H1 (cell line): ENCODE data around the gene ACTL10. TPM values are rescaled to one million over a fixed set of nuclear protein-coding genes. Genes with fewer than 3 reads are reported as not detected.
A peak's percentile ranks its signal among the peaks of the same experiment; 100 is the strongest.

Experiments used
- BACH1 ChIP-seq: IDR thresholded peaks from 2 replicates; pipeline ENCODE4 v1.6.1; 2012; ENCODE audit warnings: low read length, improper control_type of control experiment
- BCL11A ChIP-seq, 2 experiments: IDR thresholded peaks; one replicate each; pipeline ENCODE4 v1.6.1; 2011; ENCODE audit warnings: low read depth in 2 of 2, low read length in 2 of 2, mild to moderate bottlenecking in 2 of 2
- CEBPB ChIP-seq: IDR thresholded peaks from 2 replicates; pipeline ENCODE4 v1.6.1; 2012; ENCODE audit warnings: low read depth, low read length
- EP300 ChIP-seq, 2 experiments: IDR thresholded peaks; 1 replicate in 1 of 2; 2 replicates in 1 of 2; pipeline ENCODE4 v1.6.1; 2011 to 2012; ENCODE audit warnings: low read depth in 2 of 2, low read length in 2 of 2, mild to moderate bottlenecking in 2 of 2, borderline replicate concordance in 1 of 2, inconsistent platforms in 1 of 2, moderate library complexity in 1 of 2
- HDAC2 ChIP-seq, 2 experiments: fragments of 300-600 bp in 1 of 2; sonication (generic) in 1 of 2; IDR thresholded peaks; 2 replicates each; pipeline ENCODE4 v1.6.1; 2011 to 2012; ENCODE audit warnings: low read depth in 2 of 2, low read length in 2 of 2, mild to moderate bottlenecking in 2 of 2, moderate library complexity in 2 of 2, borderline replicate concordance in 1 of 2, inconsistent platforms in 1 of 2
- MAFK ChIP-seq: IDR thresholded peaks from 2 replicates; pipeline ENCODE4 v1.6.1; 2012; ENCODE audit warnings: low read depth, mild to moderate bottlenecking, improper control_type of control experiment, low read length
- NRF1 ChIP-seq: IDR thresholded peaks from 2 replicates; pipeline ENCODE4 v1.6.1; 2011; ENCODE audit warnings: mild to moderate bottlenecking, low read depth, low read length, improper control_type of control experiment
- PHF8 ChIP-seq: fragments of 200-600 bp; sonication (generic); conservative IDR thresholded peaks from 2 replicates; pipeline ENCODE4 v1.7.1; 2012; ENCODE audit warnings: low read depth, mild to moderate bottlenecking, inconsistent platforms, low read length, moderate library complexity
- SIN3A ChIP-seq, 2 experiments: IDR thresholded peaks in 1 of 2; conservative IDR thresholded peaks in 1 of 2; 2 replicates each; pipeline ENCODE4 v1.6.1; 2011 to 2012; ENCODE audit warnings: low read length in 2 of 2, improper control_type of control experiment in 1 of 2, low read depth in 1 of 2, mild to moderate bottlenecking in 1 of 2
- SP2 ChIP-seq: IDR thresholded peaks from 2 replicates; pipeline ENCODE4 v1.6.1; 2012; ENCODE audit warnings: mild to moderate bottlenecking, low read length, inconsistent platforms
- SP4 ChIP-seq: IDR thresholded peaks from 2 replicates; pipeline ENCODE4 v1.6.1; 2012; ENCODE audit warnings: low read length, inconsistent platforms
- SUZ12 ChIP-seq: fragments of 200-600 bp; sonication (generic); IDR thresholded peaks from 2 replicates; pipeline ENCODE4 v1.6.1; 2012; ENCODE audit warnings: mild to moderate bottlenecking, inconsistent platforms, low read length, moderate library complexity, mixed read lengths
- TEAD4 ChIP-seq: IDR thresholded peaks from 2 replicates; pipeline ENCODE4 v1.6.1; 2012; ENCODE audit warnings: low read depth, low read length, inconsistent platforms, mixed read lengths
- ZNF274 ChIP-seq: IDR thresholded peaks from 2 replicates; pipeline ENCODE4 v1.7.0; 2012; ENCODE audit warnings: low read length, borderline replicate concordance; ENCODE audit errors: extremely low read depth
- polyA plus RNA-seq, 7 experiments: library from polyadenylated mRNA; depleted of rRNA in 3 of 7; stranded (reverse) in 5 of 7; unstranded in 2 of 7; fragments of >200 nt in 5 of 7; fragments of 200-250 nt in 2 of 7; gene quantifications; 1 replicate in 5 of 7; 2 replicates in 1 of 7; 4 replicates in 1 of 7; pipeline versions ENCODE4 v1.2.1 to v1.2.3, GENCODE V29; 2011 to 2013; ENCODE audit warnings: missing spikeins in 2 of 7, mixed read lengths in 2 of 7
- total RNA-seq: library from RNA; stranded (reverse); fragmentation: NEBNext Ultra II Directional; extraction: Animal tissue kit (Norgen Biotek cat#: 25700); gene quantifications from 2 replicates; pipeline ENCODE4 v1.2.1, GENCODE V29; 2021
- TF ChIP-seq, protein P1 (sequence below), 3 experiments: IDR thresholded peaks; 1 replicate in 2 of 3; 2 replicates in 1 of 3; pipeline versions ENCODE4 v1.5.1 to v1.6.1; 2011; ENCODE audit warnings: low read length in 3 of 3, mild to moderate bottlenecking in 3 of 3, inconsistent platforms in 2 of 3, low read depth in 1 of 3, moderate library complexity in 1 of 3; ENCODE audit not compliant: insufficient read depth in 1 of 3; ENCODE audit errors: control extremely low read depth in 1 of 3

Gene ACTL10
- total and polyA plus RNA-seq, 2 of the 8 experiments (the other 6 are each of a cell fraction or from before 2014, with no cell fraction given): 0.26 TPM; not detected in 1

DNA sequence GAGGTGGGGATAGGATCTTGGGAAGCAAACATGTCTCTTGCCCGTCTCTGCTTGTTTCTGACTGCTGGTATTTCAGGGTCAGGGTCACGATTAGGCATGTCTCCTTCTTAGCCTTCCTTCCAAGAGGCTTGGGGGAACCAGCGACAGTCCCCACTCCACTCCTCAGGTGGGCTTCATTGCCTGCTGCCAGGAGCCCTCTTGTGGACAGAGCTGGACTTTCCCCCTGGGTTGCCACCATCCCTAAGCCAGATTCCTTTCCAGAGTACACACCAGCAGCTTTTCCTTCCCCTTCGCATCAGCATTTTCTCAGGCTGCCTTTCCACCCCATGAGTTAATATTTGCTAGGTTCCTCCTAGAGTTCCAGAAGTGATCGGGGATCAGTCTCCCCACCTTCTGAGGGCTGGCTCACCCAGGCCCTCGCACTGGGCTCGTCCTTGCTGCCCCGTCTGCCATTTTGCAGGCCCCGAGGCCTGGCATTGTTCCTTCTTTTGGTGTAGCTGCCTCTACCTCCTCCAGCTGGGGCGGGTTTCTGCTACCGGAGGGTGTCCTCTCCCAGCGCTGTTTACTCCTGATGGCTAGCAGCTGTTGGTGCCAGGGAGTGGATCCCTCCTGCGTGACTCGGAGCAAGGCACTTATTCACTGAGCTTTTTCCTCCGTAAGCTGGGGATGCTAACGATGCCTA is 13.4 kb upstream of the ACTL10 start (continued):
- TF ChIP-seq PHF8: no peak
- no peak for TF ChIP-seq MAFK
- TF ChIP-seq EP300 (IDR thresholded peaks at IDR 0.05; ENCODE audit: borderline replicate concordance in 1 of 2, low read depth in 2 of 2, low read length in 2 of 2): no peak
- TF ChIP-seq SUZ12: no peak
- TF ChIP-seq SIN3A (conservative IDR thresholded peaks at IDR 0.05 in 1 of 2, IDR thresholded peaks at IDR 0.05 in 1 of 2; ENCODE audit: low read depth in 1 of 2, low read length in 2 of 2): peak in 1 of 2 experiments; percentile 53; a peak in 1 of 4 replicates
- no peak for TF ChIP-seq NRF1
- TF ChIP-seq ZNF274: no peak
- TF ChIP-seq HDAC2 (IDR thresholded peaks at IDR 0.05; ENCODE audit: borderline replicate concordance in 1 of 2, low read depth in 2 of 2, low read length in 2 of 2): no peak
- TF ChIP-seq BACH1: no peak
- TF ChIP-seq, protein P1, sequence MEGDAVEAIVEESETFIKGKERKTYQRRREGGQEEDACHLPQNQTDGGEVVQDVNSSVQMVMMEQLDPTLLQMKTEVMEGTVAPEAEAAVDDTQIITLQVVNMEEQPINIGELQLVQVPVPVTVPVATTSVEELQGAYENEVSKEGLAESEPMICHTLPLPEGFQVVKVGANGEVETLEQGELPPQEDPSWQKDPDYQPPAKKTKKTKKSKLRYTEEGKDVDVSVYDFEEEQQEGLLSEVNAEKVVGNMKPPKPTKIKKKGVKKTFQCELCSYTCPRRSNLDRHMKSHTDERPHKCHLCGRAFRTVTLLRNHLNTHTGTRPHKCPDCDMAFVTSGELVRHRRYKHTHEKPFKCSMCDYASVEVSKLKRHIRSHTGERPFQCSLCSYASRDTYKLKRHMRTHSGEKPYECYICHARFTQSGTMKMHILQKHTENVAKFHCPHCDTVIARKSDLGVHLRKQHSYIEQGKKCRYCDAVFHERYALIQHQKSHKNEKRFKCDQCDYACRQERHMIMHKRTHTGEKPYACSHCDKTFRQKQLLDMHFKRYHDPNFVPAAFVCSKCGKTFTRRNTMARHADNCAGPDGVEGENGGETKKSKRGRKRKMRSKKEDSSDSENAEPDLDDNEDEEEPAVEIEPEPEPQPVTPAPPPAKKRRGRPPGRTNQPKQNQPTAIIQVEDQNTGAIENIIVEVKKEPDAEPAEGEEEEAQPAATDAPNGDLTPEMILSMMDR (IDR thresholded peaks at IDR 0.05; ENCODE audit: control extremely low read depth in 1 of 3, insufficient read depth in 1 of 3, low read depth in 1 of 3, low read length in 3 of 3): peak; percentile 94 to 97 (median 96)
- TF ChIP-seq SP2: no peak
- no peak for TF ChIP-seq CEBPB
- no peak for TF ChIP-seq SP4
- TF ChIP-seq TEAD4: no peak
- TF ChIP-seq BCL11A (IDR thresholded peaks at IDR 0.05; ENCODE audit: low read depth in 2 of 2, low read length in 2 of 2): no peak
